HepG2 (cell line): Measurements from ENCODE around the gene TMEM182. TPM values are rescaled to one million over a fixed set of nuclear protein-coding genes. Genes with fewer than 3 reads are reported as not detected.
A peak's percentile ranks its signal among the peaks of the same experiment; 100 is the strongest.

Experiments
- AGO1 ChIP-seq: fragments of 200-400 bp; formaldehyde crosslinking; IDR thresholded peaks from 2 replicates; pipeline ENCODE4 v1.6.1; 2017; ENCODE audit warnings: mild to moderate bottlenecking, low read depth, low read length, moderate library complexity; ENCODE audit not compliant: poor library complexity, severe bottlenecking
- BCL6 ChIP-seq: IDR thresholded peaks from 2 replicates; pipeline ENCODE4 v1.6.1; 2016; ENCODE audit warnings: missing genetic modification reagents, missing compliant biosample characterization
- DMAP1 ChIP-seq: IDR thresholded peaks from 2 replicates; pipeline ENCODE4 v1.6.1; 2016
- ETV5 ChIP-seq: IDR thresholded peaks from 2 replicates; pipeline ENCODE4 v1.6.1; 2018; ENCODE audit warnings: missing biosample characterization, missing genetic modification reagents, inconsistent platforms, borderline replicate concordance
- FOXP1 ChIP-seq, 2 experiments: fragments of 450-650 bp in 1 of 2; IDR thresholded peaks; 2 replicates each; pipeline ENCODE4 v1.6.1; 2017 to 2018; ENCODE audit warnings: antibody characterized with exemption in 1 of 2
- HHEX ChIP-seq: IDR thresholded peaks from 2 replicates; pipeline ENCODE4 v1.6.1; 2016; ENCODE audit warnings: control low read depth
- HNF4A ChIP-seq: sonication (generic); formaldehyde crosslinking; IDR thresholded peaks from 2 replicates; pipeline ENCODE4 v1.4.0; 2020; ENCODE audit warnings: missing genetic modification reagents
- HNRNPL ChIP-seq: fragments of 200-400 bp; formaldehyde crosslinking; IDR thresholded peaks from 2 replicates; pipeline ENCODE4 v1.6.1; 2017; ENCODE audit warnings: mild to moderate bottlenecking, low read depth, low read length
- KLF16 ChIP-seq, 2 experiments: sonication (generic) in 1 of 2; formaldehyde crosslinking in 1 of 2; IDR thresholded peaks; 2 replicates each; pipeline versions ENCODE4 v1.6.1 to v1.8.0; 2016 to 2023; ENCODE audit warnings: missing genetic modification reagents in 2 of 2, missing compliant biosample characterization in 1 of 2
- MBD4 ChIP-seq: IDR thresholded peaks from 2 replicates; pipeline ENCODE4 v1.6.1; 2012; ENCODE audit warnings: low read length, inconsistent platforms, borderline replicate concordance
- MTA3 ChIP-seq: sonication (generic); formaldehyde crosslinking; IDR thresholded peaks from 2 replicates; pipeline ENCODE4 v1.4.0; 2020; ENCODE audit warnings: missing genetic modification reagents
- PHB2 ChIP-seq: fragments of 450-650 bp; IDR thresholded peaks from 2 replicates; pipeline ENCODE4 v1.6.1; 2018; ENCODE audit not compliant: partially characterized antibody
- RBAK ChIP-seq: sonication (generic); formaldehyde crosslinking; IDR thresholded peaks from 2 replicates; pipeline ENCODE4 v1.5.1; 2020; ENCODE audit warnings: mild to moderate bottlenecking, missing genetic modification reagents
- SNAPC2 ChIP-seq: sonication (generic); formaldehyde crosslinking; IDR thresholded peaks from 2 replicates; pipeline ENCODE4 v1.8.1; 2022; ENCODE audit warnings: mild to moderate bottlenecking, missing genetic modification reagents
- TAF1 ChIP-seq: sonication (generic); formaldehyde crosslinking; IDR thresholded peaks from 2 replicates; pipeline ENCODE4 v1.4.0; 2020; ENCODE audit warnings: missing genetic modification reagents
- TOE1 ChIP-seq: sonication (generic); formaldehyde crosslinking; IDR thresholded peaks from 2 replicates; pipeline ENCODE4 v1.4.0; 2020; ENCODE audit warnings: mild to moderate bottlenecking, missing genetic modification reagents
- TP53 ChIP-seq: sonication (generic); formaldehyde crosslinking; conservative IDR thresholded peaks from 2 replicates; pipeline ENCODE4 v1.4.0; 2020; ENCODE audit warnings: missing genetic modification reagents
- U2AF2 ChIP-seq: fragments of 200-400 bp; formaldehyde crosslinking; IDR thresholded peaks from 2 replicates; pipeline ENCODE4 v1.6.1; 2017; ENCODE audit warnings: low read depth, mild to moderate bottlenecking, low read length
- ZNF121 ChIP-seq: sonication (generic); formaldehyde crosslinking; IDR thresholded peaks from 2 replicates; pipeline ENCODE4 v1.5.0; 2020; ENCODE audit warnings: mild to moderate bottlenecking, missing genetic modification reagents
- ZNF124 ChIP-seq: sonication (generic); formaldehyde crosslinking; IDR thresholded peaks from 2 replicates; pipeline ENCODE4 v1.4.0; 2020; ENCODE audit warnings: missing genetic modification reagents
- ZNF251 ChIP-seq: sonication (generic); formaldehyde crosslinking; IDR thresholded peaks from 2 replicates; pipeline ENCODE4 v1.9.0; 2021; ENCODE audit warnings: mild to moderate bottlenecking, missing genetic modification reagents
- ZNF350 ChIP-seq: sonication (generic); formaldehyde crosslinking; IDR thresholded peaks from 2 replicates; pipeline ENCODE4 v1.4.0; 2020; ENCODE audit warnings: mild to moderate bottlenecking, low read depth, missing genetic modification reagents, borderline replicate concordance
- ZNF678 ChIP-seq: sonication (generic); formaldehyde crosslinking; IDR thresholded peaks from 2 replicates; pipeline ENCODE4 v1.4.0; 2020; ENCODE audit warnings: mild to moderate bottlenecking, missing genetic modification reagents
- ZNF720 ChIP-seq: sonication (generic); formaldehyde crosslinking; IDR thresholded peaks from 2 replicates; pipeline ENCODE4 v1.4.0; 2020; ENCODE audit warnings: missing genetic modification reagents
- ZNF766 ChIP-seq: sonication (generic); formaldehyde crosslinking; IDR thresholded peaks from 2 replicates; pipeline ENCODE4 v1.5.0; 2020; ENCODE audit warnings: missing genetic modification reagents, borderline replicate concordance
- ZNF776 ChIP-seq: sonication (generic); formaldehyde crosslinking; IDR thresholded peaks from 2 replicates; pipeline ENCODE4 v1.4.0; 2020; ENCODE audit warnings: mild to moderate bottlenecking, missing genetic modification reagents
- ZNF781 ChIP-seq: sonication (generic); formaldehyde crosslinking; IDR thresholded peaks from 2 replicates; pipeline ENCODE4 v1.5.1; 2020; ENCODE audit warnings: borderline replicate concordance, mild to moderate bottlenecking, missing genetic modification reagents; ENCODE audit errors: not compliant biosample characterization
- ZNF790 ChIP-seq: sonication (generic); formaldehyde crosslinking; IDR thresholded peaks from 2 replicates; pipeline ENCODE4 v1.8.0; 2022; ENCODE audit warnings: missing genetic modification reagents, mild to moderate bottlenecking, borderline replicate concordance
- ZNF83 ChIP-seq: sonication (generic); formaldehyde crosslinking; IDR thresholded peaks from 2 replicates; pipeline ENCODE4 v1.4.0; 2020; ENCODE audit warnings: missing genetic modification reagents, mild to moderate bottlenecking, borderline replicate concordance
- ZNF878 ChIP-seq: sonication (generic); formaldehyde crosslinking; IDR thresholded peaks from 2 replicates; pipeline ENCODE4 v1.8.1; 2023; ENCODE audit warnings: mild to moderate bottlenecking, missing genetic modification reagents, moderate library complexity
- polyA plus RNA-seq, 8 experiments: library from polyadenylated mRNA; depleted of rRNA in 3 of 8; stranded (reverse) in 7 of 8; unstranded in 1 of 8; fragments of >200 nt; fragmentation: Illumina TruSeq in 4 of 8; extraction: Trizol in 4 of 8; gene quantifications; 2 replicates each; pipeline versions ENCODE4 v1.2.1 to v1.2.3, GENCODE V29; 2011 to 2016; ENCODE audit warnings: low read depth in 4 of 8, missing spikeins in 1 of 8, mixed read lengths in 1 of 8; ENCODE audit not compliant: insufficient read depth in 1 of 8
- total RNA-seq, 5 experiments: library from RNA; depleted of rRNA; stranded (reverse); fragments of >200 nt; fragmentation: Illumina TruSeq; extraction: Trizol; gene quantifications; 2 replicates each; pipeline ENCODE4 v1.2.3, GENCODE V29; 2016; ENCODE audit warnings: low read depth in 1 of 5
- TF ChIP-seq, protein P1 (sequence below), 2 experiments: sonication (generic) in 1 of 2; formaldehyde crosslinking in 1 of 2; IDR thresholded peaks; 2 replicates each; pipeline versions ENCODE4 v1.4.0 to v1.6.1; 2018 to 2020; ENCODE audit warnings: missing genetic modification reagents in 2 of 2, borderline replicate concordance in 1 of 2, low read depth in 1 of 2, mild to moderate bottlenecking in 1 of 2, missing biosample characterization in 1 of 2
- TF ChIP-seq, protein P2 (sequence below): sonication (generic); formaldehyde crosslinking; IDR thresholded peaks from 2 replicates; pipeline ENCODE4 v1.8.1; 2023; ENCODE audit warnings: missing genetic modification reagents, mild to moderate bottlenecking, borderline replicate concordance

Gene TMEM182
- total and polyA plus RNA-seq, 2 of the 13 experiments (the other 11 are each of a cell fraction or from before 2014, with no cell fraction given): 8.7 to 8.9 TPM

DNA sequence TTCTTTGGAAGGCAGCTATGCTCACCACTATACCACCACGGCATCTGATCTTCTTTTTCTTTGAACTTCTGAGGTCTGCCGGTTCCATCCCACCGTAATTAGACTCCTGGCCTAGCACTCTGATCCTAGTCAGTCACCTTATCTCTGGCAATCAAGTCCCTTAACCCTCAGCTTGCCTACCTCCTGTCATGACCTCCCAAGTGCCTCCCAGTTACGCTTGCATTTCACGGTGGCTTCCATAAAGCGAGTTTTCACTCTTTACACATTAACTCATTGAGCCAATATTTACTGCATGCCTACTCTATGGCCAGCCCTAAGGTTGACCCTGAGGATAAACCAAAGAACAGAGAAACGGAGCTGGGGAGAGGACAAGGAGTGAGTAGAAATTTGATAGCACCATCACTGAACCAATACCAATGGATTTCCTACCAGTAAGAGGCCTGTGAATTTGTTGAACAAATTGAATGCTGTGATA is 37.8 kb upstream of the TMEM182 start (continued):
- no peak for TF ChIP-seq ZNF776
- no peak for TF ChIP-seq RBAK (CRISPR knock-in tag)
- no peak for TF ChIP-seq FOXP1 (IDR thresholded peaks at IDR 0.05)
- peak; percentile 79 for TF ChIP-seq FOXP1 (CRISPR knock-in tag; IDR thresholded peaks at IDR 0.05)
- TF ChIP-seq MTA3: no peak
- TF ChIP-seq ZNF124: no peak; the same call in 1 of the 2 replicates
- no peak for TF ChIP-seq ZNF781 (CRISPR knock-in tag)
- TF ChIP-seq, protein P1, sequence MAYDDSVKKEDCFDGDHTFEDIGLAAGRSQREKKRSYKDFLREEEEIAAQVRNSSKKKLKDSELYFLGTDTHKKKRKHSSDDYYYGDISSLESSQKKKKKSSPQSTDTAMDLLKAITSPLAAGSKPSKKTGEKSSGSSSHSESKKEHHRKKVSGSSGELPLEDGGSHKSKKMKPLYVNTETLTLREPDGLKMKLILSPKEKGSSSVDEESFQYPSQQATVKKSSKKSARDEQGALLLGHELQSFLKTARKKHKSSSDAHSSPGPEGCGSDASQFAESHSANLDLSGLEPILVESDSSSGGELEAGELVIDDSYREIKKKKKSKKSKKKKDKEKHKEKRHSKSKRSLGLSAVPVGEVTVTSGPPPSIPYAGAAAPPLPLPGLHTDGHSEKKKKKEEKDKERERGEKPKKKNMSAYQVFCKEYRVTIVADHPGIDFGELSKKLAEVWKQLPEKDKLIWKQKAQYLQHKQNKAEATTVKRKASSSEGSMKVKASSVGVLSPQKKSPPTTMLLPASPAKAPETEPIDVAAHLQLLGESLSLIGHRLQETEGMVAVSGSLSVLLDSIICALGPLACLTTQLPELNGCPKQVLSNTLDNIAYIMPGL (CRISPR knock-in tag; IDR thresholded peaks at IDR 0.05; ENCODE audit: borderline replicate concordance in 1 of 2, low read depth in 1 of 2): peak; percentile 18 to 42; a peak in 2 of 4 replicates
- peak; percentile 82 for TF ChIP-seq HHEX (CRISPR knock-in tag)
- no peak for TF ChIP-seq DMAP1 (CRISPR knock-in tag)
- no peak for TF ChIP-seq ZNF83 (CRISPR knock-in tag)
- peak; percentile 62; the same call in 1 of the 2 replicates for TF ChIP-seq ETV5 (CRISPR knock-in tag)
- no peak for TF ChIP-seq ZNF251 (CRISPR knock-in tag)
- TF ChIP-seq, protein P2, sequence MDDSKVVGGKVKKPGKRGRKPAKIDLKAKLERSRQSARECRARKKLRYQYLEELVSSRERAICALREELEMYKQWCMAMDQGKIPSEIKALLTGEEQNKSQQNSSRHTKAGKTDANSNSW (CRISPR knock-in tag): no peak
- TF ChIP-seq TAF1 (CRISPR knock-in tag): no peak
- peak; percentile 78; the same call in 1 of the 2 replicates for TF ChIP-seq TOE1 (CRISPR knock-in tag)
- TF ChIP-seq ZNF720 (CRISPR knock-in tag): no peak
- no peak for TF ChIP-seq TP53 (CRISPR knock-in tag)
- no peak for TF ChIP-seq AGO1
- TF ChIP-seq HNF4A: peak; percentile 90
- TF ChIP-seq BCL6: peak; percentile 71
- TF ChIP-seq ZNF790: no peak
- TF ChIP-seq SNAPC2 (CRISPR knock-in tag): peak; percentile 82; the same call in 1 of the 2 replicates
- TF ChIP-seq PHB2: no peak
- no peak for TF ChIP-seq U2AF2
- 0 out of 2 replicates have a peak, but pooled peaks have one; percentile 25 for TF ChIP-seq ZNF766
- peak; percentile 93 for TF ChIP-seq ZNF878 (CRISPR knock-in tag)
- no peak for TF ChIP-seq KLF16 (CRISPR knock-in tag; IDR thresholded peaks at IDR 0.05)
- TF ChIP-seq MBD4: no peak
- TF ChIP-seq ZNF350 (CRISPR knock-in tag): no peak; the same call in 1 of the 2 replicates
- TF ChIP-seq ZNF678: no peak
- no peak for TF ChIP-seq HNRNPL
- no peak; the same call in 1 of the 2 replicates for TF ChIP-seq ZNF121 (CRISPR knock-in tag)
